HG03469 (cell line): Measurements from ENCODE around the gene MYLK.
"Not testable (repeated sequence)": the region's sequence is repeated elsewhere in the genome, so short reads cannot be mapped to it uniquely, and the experiment has no call there.

Experiments used
- ATAC-seq: cut with Tn5 transposase; IDR thresholded peaks from one replicate; pipeline ENCODE4 v1.9.1; 2021; ENCODE audit warnings: mild to moderate bottlenecking, moderate library complexity, moderate number of reproducible peaks; ENCODE audit not compliant: unreplicated experiment

The MYLK gene

GRCh38 chr3:123884203-123884831 lies at the start of gene MYLK:
Gene MYLK, minus strand, starts transcription at chr3:123884332. Its CDS starts 90,491 bp downstream, at chr3:123793841.
- no peak for ATAC-seq

GRCh38 chr3:123930445-123930844 lies 46.3 kb upstream of the MYLK start:
- ATAC-seq = no peak

- no peak for ATAC-seq
Measured at GRCh38 chr3:123929325-123929724, 45.2 kb upstream of the MYLK start.

- ATAC-seq = no peak
Measured at GRCh38 chr3:123926396-123926795, 42.3 kb upstream of the MYLK start.

GRCh38 chr3:123920868-123921267 lies 36.7 kb upstream of the MYLK start:
- no peak for ATAC-seq

GRCh38 chr3:123920383-123920782 lies 36.3 kb upstream of the MYLK start:
- no peak for ATAC-seq

GRCh38 chr3:123919353-123919752 lies 35.2 kb upstream of the MYLK start:
- no peak for ATAC-seq

GRCh38 chr3:123914829-123915228 lies 30.7 kb upstream of the MYLK start:
- no peak for ATAC-seq

GRCh38 chr3:123909785-123910184 lies 25.7 kb upstream of the MYLK start:
- ATAC-seq = no peak

- no peak for ATAC-seq
Measured at GRCh38 chr3:123907720-123908119, 23.6 kb upstream of the MYLK start.

GRCh38 chr3:123899300-123899865 lies 15.3 kb upstream of the MYLK start:
- no peak for ATAC-seq

- ATAC-seq = no peak
Measured at GRCh38 chr3:123893012-123893411, 8.9 kb upstream of the MYLK start.

- no peak for ATAC-seq
Measured at GRCh38 chr3:123892195-123892594, 8.1 kb upstream of the MYLK start.

GRCh38 chr3:123890991-123891390 lies 6.9 kb upstream of the MYLK start:
- not testable (repeated sequence) for ATAC-seq

- not testable (repeated sequence) for ATAC-seq
Measured at GRCh38 chr3:123890162-123890561, 6.0 kb upstream of the MYLK start.

- no peak for ATAC-seq
Measured at GRCh38 chr3:123884993-123885392, 861 bp upstream of the MYLK start.

- ATAC-seq = no peak
Measured at GRCh38 chr3:123883701-123884202, 380 bp downstream of the MYLK start.

- no peak for ATAC-seq
Measured at GRCh38 chr3:123883111-123883510, 1.0 kb downstream of the MYLK start.

- ATAC-seq = no peak
Measured at GRCh38 chr3:123881771-123882170, 2.4 kb downstream of the MYLK start.

GRCh38 chr3:123880998-123881561 lies 3.1 kb downstream of the MYLK start:
- ATAC-seq = no peak

- no peak for ATAC-seq
Measured at GRCh38 chr3:123878807-123879206, 5.3 kb downstream of the MYLK start.

GRCh38 chr3:123877965-123878364 lies 6.2 kb downstream of the MYLK start:
- ATAC-seq = no peak
